Measurements from ENCODE around the gene SYT5. TPM values are rescaled to one million over a fixed set of nuclear protein-coding genes. Genes with fewer than 3 reads are reported as not detected.
"Not testable (repeated sequence)": the region's sequence is repeated elsewhere in the genome, so short reads cannot be mapped to it uniquely, and the experiment has no call there.

Gene SYT5
- total and polyA plus RNA-seq, 4 donors, result 0.06 to 0.40 (median 0.33) TPM; not detected in 1

- ATAC-seq (ENCODE audit: insufficient read depth, low FRiP score), result peak; percentile 35
- DNase-seq, result no peak
These were observed 29.8 kb upstream of the SYT5 start for GRCh38 chr19:55209693-55210472.

GRCh38 chr19:55208880-55209692 is 29.0 kb upstream of the SYT5 start, which contains the start of gene PTPRH:
TSS of gene PTPRH (minus strand) at chr19:55209501. CDS start at chr19:55209433, 68 bp downstream.
- WGBS, 2 donors, result 47 to 52% methylated on average over 17 of the region's 18 CpGs
- DNase-seq (no peak), ATAC-seq (ENCODE audit: insufficient read depth, low FRiP score) (no peak)
- no peak within 1 kb of the TSS for H3K4me3 ChIP-seq
- H3K4me1 ChIP-seq (ENCODE audit: control insufficient read depth in 5 of 5, insufficient read depth in 5 of 5, low read length in 5 of 5), result peaks cover 0 to 7% (median 0%) of the 10 kb centered on the region in 5 donors
- H3K9me3 ChIP-seq (ENCODE audit: control insufficient read depth in 4 of 4, insufficient read depth in 3 of 4, low read length in 3 of 4), result peaks cover 0 to 8% (median 4%) of the 10 kb centered on the region in 4 donors
- H3K27ac ChIP-seq (ENCODE audit: low read depth in 1 of 2, low read length in 1 of 2), result peak within 1 kb of the TSS in 1 of 2 donors; percentile 84
- H3K9ac ChIP-seq (ENCODE audit: insufficient read depth in 1 of 2, low read length in 2 of 2), result no peak within 1 kb of the TSS
- no peak for TF ChIP-seq CTCF (IDR thresholded peaks at IDR 0.05; ENCODE audit: control extremely low read depth, extremely low read depth)
- no peaks in the 10 kb centered on the region for H3K27me3 ChIP-seq (ENCODE audit: control insufficient read depth in 3 of 3, insufficient read depth in 3 of 3, low read length in 2 of 3)
- no peaks in the 10 kb centered on the region for H3K36me3 ChIP-seq (ENCODE audit: control insufficient read depth in 4 of 4, insufficient read depth in 4 of 4, low read length in 4 of 4)

More at GRCh38 chr19:55209693-55210472, 29.8 kb upstream of the SYT5 start:
- Histone ChIP-seq H3K9ac (ENCODE audit: insufficient read depth in 1 of 2, low read length in 2 of 2) (no peak overlapping the region), H3K9me3 (ENCODE audit: control insufficient read depth in 4 of 4, insufficient read depth in 3 of 4, low read length in 3 of 4) (peaks cover 0 to 8% (median 3%) of the 10 kb centered on the region in 4 donors), H3K27ac (ENCODE audit: low read depth in 1 of 2, low read length in 1 of 2) (peak overlapping the region in 1 of 2 donors; percentile 84), H3K4me1 (ENCODE audit: control insufficient read depth in 5 of 5, insufficient read depth in 5 of 5, low read length in 5 of 5) (peaks cover 0 to 7% (median 0%) of the 10 kb centered on the region in 5 donors), H3K4me3 (no peak overlapping the region), H3K27me3 (ENCODE audit: control insufficient read depth in 3 of 3, insufficient read depth in 3 of 3, low read length in 2 of 3) (no peaks in the 10 kb centered on the region), H3K36me3 (ENCODE audit: control insufficient read depth in 4 of 4, insufficient read depth in 4 of 4, low read length in 4 of 4) (no peaks in the 10 kb centered on the region)
- 64 to 86% methylated on average over 16 to 17 of the region's 17 CpGs for WGBS, 2 donors
- TF ChIP-seq CTCF (IDR thresholded peaks at IDR 0.05; ENCODE audit: control extremely low read depth, extremely low read depth), result no peak

- Histone ChIP-seq H3K36me3 (ENCODE audit: control insufficient read depth in 4 of 4, insufficient read depth in 4 of 4, low read length in 4 of 4) (no peaks in the 10 kb centered on the region), H3K27me3 (ENCODE audit: control insufficient read depth in 3 of 3, insufficient read depth in 3 of 3, low read length in 2 of 3) (no peaks in the 10 kb centered on the region), H3K9me3 (ENCODE audit: control insufficient read depth in 4 of 4, insufficient read depth in 3 of 4, low read length in 3 of 4) (peaks cover 0 to 2% (median 0%) of the 10 kb centered on the region in 4 donors), H3K4me3 (no peak overlapping the region), H3K27ac (ENCODE audit: low read depth in 1 of 2, low read length in 1 of 2) (peak overlapping the region in 1 of 2 donors; percentile 67), H3K9ac (ENCODE audit: insufficient read depth in 1 of 2, low read length in 2 of 2) (no peak overlapping the region), H3K4me1 (ENCODE audit: control insufficient read depth in 5 of 5, insufficient read depth in 5 of 5, low read length in 5 of 5) (peaks cover 0 to 7% (median 0%) of the 10 kb centered on the region in 5 donors)
- ATAC-seq (ENCODE audit: insufficient read depth, low FRiP score) (peak; percentile 92), DNase-seq (peak; percentile 41 to 51 (median 50))
- no peak for TF ChIP-seq CTCF (IDR thresholded peaks at IDR 0.05; ENCODE audit: control extremely low read depth, extremely low read depth)
- WGBS, 2 donors, result 35 to 42% methylated on average over 29 of the region's 29 CpGs
These were observed 26.8 kb upstream of the SYT5 start for GRCh38 chr19:55206664-55207500.

- DNase-seq; H3K27me3 ChIP-seq (ENCODE audit: control insufficient read depth in 3 of 3, insufficient read depth in 3 of 3, low read length in 2 of 3); H3K4me1 ChIP-seq (ENCODE audit: control insufficient read depth in 5 of 5, insufficient read depth in 5 of 5, low read length in 5 of 5); H3K4me3 ChIP-seq; H3K36me3 ChIP-seq (ENCODE audit: control insufficient read depth in 4 of 4, insufficient read depth in 4 of 4, low read length in 4 of 4); H3K27ac ChIP-seq (ENCODE audit: low read depth in 1 of 2, low read length in 1 of 2); ATAC-seq (ENCODE audit: insufficient read depth, low FRiP score); H3K9me3 ChIP-seq (ENCODE audit: control insufficient read depth in 4 of 4, insufficient read depth in 3 of 4, low read length in 3 of 4); H3K9ac ChIP-seq (ENCODE audit: insufficient read depth in 1 of 2, low read length in 2 of 2): not testable (repeated sequence)
- 66 to 71% methylated on average over 10 of the region's 10 CpGs for WGBS, 2 donors
These were observed 22.1 kb upstream of the SYT5 start for GRCh38 chr19:55202199-55202598.

Measured in lung (tissue), 12 donors.